Spleen (tissue), 11 donors: Measurements from ENCODE around the gene SPEN. TPM values are rescaled to one million over a fixed set of nuclear protein-coding genes. Genes with fewer than 3 reads are reported as not detected.
A peak's percentile ranks its signal among the peaks of the same experiment; 100 is the strongest.

ENCODE experiments used
- DNase-seq: peaks from one replicate; pipeline ENCODE4 v3.0.0-alpha.2; 2020
- H3K27ac ChIP-seq, 8 donors: fragments of 200-600 bp; sonication (generic) in 7 of 8; 1 replicate in 4 of 8; 2 replicates in 4 of 8; pipeline versions ENCODE4 v1.5.0 to v1.8.0; 2016 to 2021; ENCODE audit warnings: inconsistent platforms in 4 of 8, mild to moderate bottlenecking in 4 of 8, moderate library complexity in 1 of 8
- H3K27me3 ChIP-seq, 7 donors: fragments of 200-600 bp; sonication (generic) in 6 of 7; replicated peaks in 1 of 7; 1 replicate in 4 of 7; 2 replicates in 3 of 7; pipeline versions ENCODE4 v1.5.0 to v1.8.0; 2016 to 2021; ENCODE audit warnings: inconsistent platforms in 3 of 7, mild to moderate bottlenecking in 1 of 7
- H3K36me3 ChIP-seq, 6 donors: fragments of 200-600 bp; sonication (generic) in 5 of 6; 1 replicate in 4 of 6; 2 replicates in 2 of 6; pipeline versions ENCODE4 v1.5.0 to v1.8.0; 2016 to 2021; ENCODE audit warnings: inconsistent platforms in 2 of 6
- H3K4me1 ChIP-seq, 6 donors: fragments of 200-600 bp; sonication (generic) in 5 of 6; 1 replicate in 3 of 6; 2 replicates in 3 of 6; pipeline versions ENCODE4 v1.5.0 to v1.8.0; 2016 to 2021; ENCODE audit warnings: inconsistent platforms in 3 of 6
- H3K4me3 ChIP-seq, 8 donors: fragments of 200-600 bp; sonication (generic) in 7 of 8; 1 replicate in 4 of 8; 2 replicates in 4 of 8; pipeline versions ENCODE4 v1.5.0 to v1.8.0; 2016 to 2021; ENCODE audit warnings: inconsistent platforms in 4 of 8, mild to moderate bottlenecking in 4 of 8, moderate library complexity in 2 of 8
- H3K9me3 ChIP-seq, 8 donors: fragments of 200-600 bp; sonication (generic) in 7 of 8; 1 replicate in 4 of 8; 2 replicates in 4 of 8; pipeline versions ENCODE4 v1.5.0 to v1.8.0; 2016 to 2021; ENCODE audit warnings: inconsistent platforms in 4 of 8
- CTCF ChIP-seq, 11 experiments: fragments of 200-600 bp in 7 of 11; fragments of 450-650 bp in 4 of 11; sonication (generic) in 4 of 11; IDR thresholded peaks in 8 of 11; conservative IDR thresholded peaks in 3 of 11; 1 replicate in 7 of 11; 2 replicates in 4 of 11; pipeline versions ENCODE4 v1.4.0 to v1.8.0; 2016 to 2021; ENCODE audit warnings: antibody characterized with exemption in 11 of 11, inconsistent platforms in 4 of 11, mild to moderate bottlenecking in 1 of 11
- POLR2A ChIP-seq, 3 donors: fragments of 450-650 bp; IDR thresholded peaks; one replicate each; pipeline ENCODE4 v1.5.1; 2017; ENCODE audit warnings: antibody characterized with exemption in 3 of 3, mild to moderate bottlenecking in 1 of 3
- POLR2AphosphoS5 ChIP-seq, 3 donors: sonication (generic); formaldehyde crosslinking; IDR thresholded peaks; one replicate each; pipeline ENCODE4 v1.5.1; 2017; ENCODE audit warnings: antibody characterized with exemption in 3 of 3
- WGBS, 5 donors: extraction: QIAGEN DNeasy Blood & Tissue Kit in 3 of 5; methylation state at CpG; one replicate each; pipeline versions ENCODE4 v1.1.5 to v1.1.7; 2013 to 2018; 5-methylcytosine and 5-hydroxymethylcytosine counted together
- intact Hi-C: fragments of 100-400 bp; cut with DNase I; formaldehyde crosslinking; loops from one replicate; pipeline ENCODE4 v1.15.0; 2023; ENCODE audit warnings: low total_unique reads
- polyA plus RNA-seq, 3 donors: library from polyadenylated mRNA; stranded (reverse); fragments of 200-250 nt; gene quantifications; one replicate each; pipeline ENCODE4 v1.2.1, GENCODE V29; 2013
- total RNA-seq, 7 donors: library from RNA; depleted of rRNA in 3 of 7; stranded (reverse); fragments of >200 nt in 3 of 7; fragmentation: NEBNext Ultra II Directional in 4 of 7; extraction: Animal tissue kit (Norgen Biotek cat#: 25700) in 4 of 7; gene quantifications; one replicate each; pipeline versions ENCODE4 v1.1.0 to v1.2.1, GENCODE V29; 2016 to 2021
- donor health status: healthy with polysubstance abuse.
- donor health status: DM: no; HTN: no; CAD: no; lungs with moderate emphysema.
- donor health status: DM: no; HTN: no; CAD: no.
- donor health status: Bipolar disorder and iron deficiency.
- donor health status: healthy.
- donor health status: DM: no; HTN: no; CAD: no.
- donor health status: DM: yes; HTN: yes; CAD: no.

SPEN gene
- total and polyA plus RNA-seq, 10 donors = 8.0 to 75.9 (median 58.4) TPM

- Histone ChIP-seq H3K27ac (no peak overlapping the region), H3K27me3 (no peaks in the 10 kb centered on the region), H3K36me3 (peaks cover 5 to 84% (median 77%) of the 10 kb centered on the region in 6 donors), H3K4me3 (no peak overlapping the region), H3K9me3 (no peaks in the 10 kb centered on the region), H3K4me1 (peaks cover 19 to 61% (median 33%) of the 10 kb centered on the region in 6 donors)
- 85 to 92% (median 90%) methylated on average over 26 to 39 of the region's 39 CpGs for WGBS, 5 donors
- TF ChIP-seq POLR2A (IDR thresholded peaks at IDR 0.05) (no peak), POLR2AphosphoS5 (IDR thresholded peaks at IDR 0.05) (no peak), CTCF (IDR thresholded peaks at IDR 0.05 in 8 of 11, conservative IDR thresholded peaks at IDR 0.05 in 3 of 11) (no peak)
- DNase-seq = no peak
- intact Hi-C loops = no loop called here
Observed at GRCh38 chr1:15945011-15945831, 97.7 kb downstream of the SPEN start.

- peak; percentile 65 for DNase-seq
- Histone ChIP-seq H3K9me3 (no peaks in the 10 kb centered on the region), H3K4me1 (peaks cover 26 to 61% (median 41%) of the 10 kb centered on the region in 6 donors), H3K36me3 (peaks cover 5 to 77% (median 70%) of the 10 kb centered on the region in 6 donors), H3K27me3 (no peaks in the 10 kb centered on the region), H3K27ac (peak overlapping the region in 1 of 8 donors; percentile 14), H3K4me3 (no peak overlapping the region)
- TF ChIP-seq POLR2AphosphoS5 (IDR thresholded peaks at IDR 0.05) (peak in 2 of 3 donors; percentile 10 to 36), CTCF (IDR thresholded peaks at IDR 0.05 in 8 of 11, conservative IDR thresholded peaks at IDR 0.05 in 3 of 11) (no peak)
- 92 to 99% (median 95%) methylated on average over 5 to 17 of the region's 17 CpGs for WGBS, 5 donors
- intact Hi-C loops = no loop called here
Observed at GRCh38 chr1:15945832-15946448, 98.4 kb downstream of the SPEN start.

- 87 to 92% (median 88%) methylated on average over 11 to 18 of the region's 18 CpGs for WGBS, 5 donors
- DNase-seq = peak; percentile 64
- no peak overlapping the region for H3K4me3 ChIP-seq
- peak in 1 of 3 donors; percentile 35 for TF ChIP-seq POLR2AphosphoS5 (IDR thresholded peaks at IDR 0.05)
- TF ChIP-seq POLR2A (IDR thresholded peaks at IDR 0.05) = no peak
- no peak for TF ChIP-seq CTCF (IDR thresholded peaks at IDR 0.05 in 8 of 11, conservative IDR thresholded peaks at IDR 0.05 in 3 of 11)
- H3K27ac ChIP-seq = peak overlapping the region in 1 of 8 donors; percentile 90
- no peaks in the 10 kb centered on the region for H3K27me3 ChIP-seq
- no peaks in the 10 kb centered on the region for H3K9me3 ChIP-seq
- H3K36me3 ChIP-seq = peaks cover 3 to 68% (median 61%) of the 10 kb centered on the region in 6 donors
- intact Hi-C loops = no loop called here
- H3K4me1 ChIP-seq = peaks cover 33 to 67% (median 49%) of the 10 kb centered on the region in 6 donors
Observed at GRCh38 chr1:15946571-15947381, 99.3 kb downstream of the SPEN start.
